Superior temporal gyrus (tissue), 1 donor: ENCODE data around the gene CLTB.
A peak's percentile ranks its signal among the peaks of the same experiment; 100 is the strongest.

Experiments used
- DNase-seq: peaks from one replicate; pipeline ENCODE4 v3.0.0-alpha.2; 2016; ENCODE audit errors: extremely low spot score

CLTB gene

GRCh38 chr5:176382721-176383120 lies 33.6 kb downstream of the CLTB start:
- no peak for DNase-seq

DNA sequence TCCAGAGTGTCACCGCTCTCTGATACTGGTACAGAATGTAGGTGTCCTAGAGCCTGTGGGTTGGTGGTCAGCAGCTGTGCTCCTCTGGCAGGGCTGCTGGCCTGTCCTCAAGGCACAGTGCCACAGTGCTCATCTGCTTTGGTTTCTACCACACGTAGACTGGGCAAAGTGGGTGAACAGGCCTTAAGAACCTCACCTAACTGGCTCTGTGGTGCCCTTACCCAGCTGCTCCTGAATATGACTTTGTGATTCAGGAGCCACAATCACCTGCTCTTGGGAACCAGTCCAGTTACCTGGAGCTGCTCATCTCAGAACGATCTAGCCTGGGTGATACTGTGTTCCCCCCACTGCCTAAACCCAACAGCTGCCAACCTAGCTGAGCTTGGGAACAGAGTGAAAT lies 34.4 kb downstream of the CLTB start:
- DNase-seq = no peak

GRCh38 chr5:176381423-176381822 lies 34.9 kb downstream of the CLTB start:
- DNase-seq = no peak

DNA sequence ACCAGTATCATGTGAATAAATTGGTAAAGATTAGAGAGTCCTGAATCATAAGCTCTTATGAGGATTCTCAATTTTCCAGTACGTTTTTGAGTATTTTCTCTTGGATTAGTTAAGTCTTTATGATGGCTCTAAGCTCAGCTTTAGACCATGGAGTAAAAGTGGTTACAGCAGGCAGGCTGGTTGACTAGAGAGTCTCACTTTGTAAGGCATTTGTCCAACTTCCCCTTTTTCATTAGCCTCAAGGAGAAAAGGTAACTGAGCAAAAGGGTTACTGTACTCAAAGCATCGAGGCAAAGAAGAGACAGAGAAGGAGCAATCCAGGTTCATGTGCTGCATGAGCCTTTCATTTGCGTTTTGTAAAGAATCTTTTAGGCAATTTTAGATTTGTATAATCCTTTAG lies 36.5 kb downstream of the CLTB start:
- DNase-seq = no peak

- DNase-seq = no peak
These were observed 43.1 kb downstream of the CLTB start for GRCh38 chr5:176373100-176373818.

DNA sequence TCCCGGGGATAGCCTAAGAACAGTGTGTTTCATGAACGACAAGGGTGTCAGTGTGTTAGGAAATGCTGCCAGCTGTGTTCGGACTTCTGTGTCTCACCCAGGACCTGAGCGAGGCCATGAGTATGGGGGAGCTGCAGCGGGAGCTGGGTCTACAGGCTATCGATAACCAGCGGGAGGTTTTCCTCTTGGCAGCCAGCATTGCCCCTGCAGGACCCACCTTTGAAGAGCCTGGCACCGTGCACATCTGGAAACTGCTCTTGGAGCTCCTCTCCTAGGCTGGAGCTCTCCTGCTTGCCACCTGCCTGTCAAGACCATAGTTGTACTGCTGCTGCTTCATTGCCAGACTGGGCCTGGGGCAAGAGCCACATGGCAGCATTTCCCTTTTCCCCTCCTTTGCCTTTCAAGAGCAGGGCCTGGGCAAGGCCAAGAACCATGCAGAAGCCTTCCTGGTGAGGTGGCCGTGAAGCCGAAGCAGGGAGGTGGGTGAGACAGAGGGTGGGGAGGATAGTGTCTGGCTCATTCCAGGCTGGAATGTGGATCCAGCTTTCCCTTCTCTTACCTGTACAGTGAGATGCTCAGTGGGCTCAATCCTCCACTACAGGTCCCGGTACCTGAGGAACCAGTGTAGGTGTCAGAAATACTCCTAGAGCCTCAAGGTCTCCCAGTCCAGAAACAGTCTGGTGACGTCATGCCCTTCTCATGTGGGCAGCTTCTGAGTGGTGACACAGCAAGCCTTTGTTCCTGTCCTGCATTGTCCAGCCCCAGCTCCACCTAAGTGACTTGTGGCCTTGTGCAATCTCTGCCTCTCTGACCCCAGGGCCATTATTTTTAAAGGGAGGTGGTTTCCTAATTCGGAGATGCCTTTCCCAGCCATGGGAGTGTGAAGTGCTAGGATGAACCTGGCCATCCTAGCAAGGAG lies 44.5 kb downstream of the CLTB start:
- peak; percentile 44 for DNase-seq

- DNase-seq = no peak
These were observed 46.2 kb downstream of the CLTB start for GRCh38 chr5:176369934-176370711.

GRCh38 chr5:176368726-176369125 lies 47.6 kb downstream of the CLTB start:
- no peak for DNase-seq

DNA sequence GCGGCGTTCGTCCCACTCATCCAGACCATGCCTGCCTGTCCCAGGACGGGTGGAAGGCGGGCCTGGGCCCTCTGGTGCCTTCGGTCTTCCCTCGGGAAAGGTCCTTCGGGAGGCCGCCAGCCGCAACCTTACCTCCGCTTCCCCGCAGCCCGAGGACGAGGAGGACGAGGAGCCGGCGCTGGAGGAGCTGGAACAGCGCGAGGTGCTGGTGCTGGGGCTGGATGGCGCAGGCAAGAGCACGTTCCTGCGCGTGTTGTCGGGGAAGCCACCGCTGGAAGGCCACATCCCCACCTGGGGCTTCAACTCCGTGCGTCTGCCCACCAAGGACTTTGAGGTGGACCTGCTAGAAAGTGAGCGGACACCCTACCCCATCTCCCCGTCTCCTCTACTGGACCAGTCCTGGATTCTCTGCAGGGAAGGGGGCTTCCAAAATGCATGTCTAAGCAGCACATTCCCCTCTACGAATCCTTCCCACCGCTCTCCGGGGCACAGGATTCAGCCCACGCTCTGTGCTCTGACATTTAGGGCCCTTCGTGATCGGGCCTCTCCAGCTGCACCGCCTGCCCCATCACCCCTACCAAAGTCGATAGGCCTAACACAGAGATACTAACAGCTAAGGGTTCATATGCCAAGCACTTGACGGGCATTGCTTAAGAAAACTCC lies 50.0 kb downstream of the CLTB start:
- no peak for DNase-seq

DNA sequence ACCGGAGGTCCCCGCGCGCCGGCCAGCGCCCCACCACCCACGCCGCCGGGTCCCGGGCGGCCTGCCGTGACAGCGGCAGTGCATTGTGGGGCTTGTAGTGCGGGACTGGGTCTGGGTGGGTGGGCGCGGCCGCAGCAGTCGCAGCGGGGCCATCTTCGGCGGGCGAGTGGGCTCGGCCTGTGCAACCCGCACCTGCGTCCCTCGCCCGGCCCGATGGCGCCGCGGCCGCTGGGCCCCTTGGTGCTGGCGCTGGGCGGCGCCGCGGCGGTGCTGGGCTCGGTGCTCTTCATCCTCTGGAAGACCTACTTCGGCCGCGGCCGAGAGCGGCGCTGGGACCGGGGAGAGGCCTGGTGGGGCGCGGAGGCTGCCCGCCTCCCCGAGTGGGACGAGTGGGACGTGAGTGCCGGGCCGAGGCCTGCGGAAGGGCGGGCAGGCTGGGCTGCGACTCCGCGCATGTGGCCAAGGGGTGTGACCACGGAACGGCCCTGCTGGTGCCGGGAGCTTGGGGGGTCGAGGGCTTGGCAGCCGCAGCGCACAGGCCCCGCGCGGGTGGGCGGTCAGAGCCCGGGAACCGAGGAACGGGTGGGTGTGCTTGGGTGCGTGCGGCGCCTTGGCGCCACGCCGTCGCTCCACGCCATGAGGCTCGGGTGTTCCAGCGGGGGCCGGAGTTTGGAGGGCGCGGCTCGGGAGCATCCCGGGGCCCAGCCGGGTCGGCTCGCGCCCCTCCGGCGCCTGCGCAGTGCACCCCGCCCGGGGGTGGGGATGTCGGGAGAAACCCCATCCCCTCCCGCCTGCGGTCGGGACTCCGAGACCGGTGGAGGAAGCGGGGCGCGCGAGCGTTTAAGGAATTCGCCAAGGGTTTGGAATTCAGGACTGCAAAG lies 50.7 kb downstream of the CLTB start, which contains the start of gene ARL10:
ARL10 (plus strand) TSS at position 137 of the 881 bp plus-strand sequence; CDS start at position 214, 77 bp downstream.
- DNase-seq = peak; percentile 48

DNA sequence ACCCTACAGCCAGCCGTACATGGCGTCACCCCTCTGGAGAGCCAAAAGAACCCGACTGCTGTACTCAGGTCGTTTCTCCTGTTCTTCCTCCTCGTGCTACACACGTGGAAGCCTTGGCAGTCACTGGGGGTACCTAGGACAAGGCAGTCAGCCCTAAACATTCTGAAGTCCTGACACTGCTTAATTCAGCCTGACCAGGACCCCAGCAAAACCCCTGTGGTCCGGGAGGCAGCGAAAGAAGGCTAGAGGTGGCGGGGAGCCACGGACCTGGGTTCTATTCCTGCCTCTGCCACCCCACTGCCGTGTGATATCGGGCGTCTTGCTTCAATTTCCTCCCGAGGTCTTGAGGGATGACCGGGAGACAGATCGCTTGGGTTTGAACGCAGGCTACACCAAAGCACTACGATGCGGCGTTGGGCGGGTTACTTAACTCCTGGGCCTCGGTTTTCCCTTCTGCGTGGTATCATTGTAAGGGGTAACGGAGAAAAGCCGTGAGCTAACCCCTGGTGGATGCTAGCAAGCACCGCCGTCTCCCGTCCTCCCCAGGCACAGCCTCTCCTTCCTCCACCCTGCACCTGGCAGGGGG lies 51.5 kb downstream of the CLTB start:
- no peak for DNase-seq

- no peak for DNase-seq
These were observed 54.2 kb downstream of the CLTB start for GRCh38 chr5:176362233-176362490.

DNA sequence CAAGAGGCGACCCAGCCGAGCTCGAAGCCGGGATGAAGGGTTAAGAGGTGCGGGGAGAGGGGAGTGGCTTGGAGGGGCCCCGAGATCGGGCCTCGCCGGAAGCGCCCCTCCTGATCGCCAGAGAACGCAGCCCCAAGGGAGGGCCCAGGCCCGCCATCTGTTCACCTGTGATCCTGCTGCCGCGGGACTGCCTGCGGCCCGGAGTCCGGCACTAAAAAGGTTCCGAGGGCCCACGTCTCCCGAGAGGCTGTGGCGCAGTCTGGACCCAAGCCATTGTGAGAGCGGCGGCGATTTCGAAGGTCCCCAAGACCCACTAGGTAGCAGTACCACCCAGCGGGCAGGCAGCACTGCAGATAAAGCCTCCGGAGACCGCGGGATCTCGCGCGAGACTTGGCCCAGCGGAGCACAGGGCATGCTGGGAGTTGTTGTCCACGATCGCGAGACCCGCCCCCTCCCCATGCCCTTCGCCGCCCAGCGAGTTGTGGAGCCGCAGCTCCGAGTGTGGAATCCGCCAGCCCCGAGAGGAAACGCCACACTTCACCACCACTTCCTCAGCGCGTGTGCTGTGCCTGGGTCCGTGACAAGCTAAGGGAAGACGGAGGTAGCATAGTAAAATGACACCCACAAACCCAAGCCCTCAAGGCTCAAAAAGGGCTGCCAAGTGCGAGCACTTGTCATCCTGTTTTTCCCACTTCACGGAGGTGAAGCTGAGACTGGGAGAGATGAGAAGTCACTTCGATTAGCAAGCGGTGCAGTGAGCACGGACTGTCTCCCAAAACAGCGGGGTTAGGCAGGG lies 54.7 kb downstream of the CLTB start, which contains the start of gene KIAA1191:
KIAA1191 (minus strand) TSS at position 328 of the 796 bp plus-strand sequence. CDS start 2,256 bp downstream, outside the sequence.
- DNase-seq = peak; percentile 92

GRCh38 chr5:176360894-176361436 lies 55.4 kb downstream of the CLTB start:
- DNase-seq = no peak

GRCh38 chr5:176359658-176360057 lies 56.7 kb downstream of the CLTB start:
- no peak for DNase-seq

GRCh38 chr5:176356179-176356566 lies 60.2 kb downstream of the CLTB start:
- no peak for DNase-seq

GRCh38 chr5:176355400-176356178 lies 60.8 kb downstream of the CLTB start:
- DNase-seq = no peak

- no peak for DNase-seq
These were observed 62.8 kb downstream of the CLTB start for GRCh38 chr5:176353533-176353932.
